ENCODE results near the gene WIPF1.

Gene WIPF1

GRCh38 chr2:174621323-174621722 lies 23.7 kb upstream of the WIPF1 start:
- no peak for DNase-seq

- no peak for DNase-seq
Observed at GRCh38 chr2:174618179-174618578, 20.6 kb upstream of the WIPF1 start.

- peak; percentile 46 for DNase-seq
Observed at GRCh38 chr2:174617718-174618117, 20.1 kb upstream of the WIPF1 start.

- no peak for DNase-seq
Observed at GRCh38 chr2:174617120-174617519, 19.5 kb upstream of the WIPF1 start.

- DNase-seq = peak; percentile 41
Observed at GRCh38 chr2:174615871-174616436, 18.4 kb upstream of the WIPF1 start.

GRCh38 chr2:174614261-174614660 lies 16.7 kb upstream of the WIPF1 start:
- DNase-seq = no peak

GRCh38 chr2:174613531-174613930 lies 15.9 kb upstream of the WIPF1 start:
- DNase-seq = no peak

GRCh38 chr2:174612970-174613369 lies 15.4 kb upstream of the WIPF1 start:
- DNase-seq = no peak

- no peak for DNase-seq
Observed at GRCh38 chr2:174611854-174612253, 14.2 kb upstream of the WIPF1 start.

GRCh38 chr2:174611006-174611405 lies 13.4 kb upstream of the WIPF1 start:
- DNase-seq = no peak

GRCh38 chr2:174610243-174610995 lies 12.8 kb upstream of the WIPF1 start:
- DNase-seq = no peak

- no peak for DNase-seq
Observed at GRCh38 chr2:174609261-174609660, 11.7 kb upstream of the WIPF1 start.

- DNase-seq = no peak
Observed at GRCh38 chr2:174608866-174609214, 11.2 kb upstream of the WIPF1 start.

- peak; percentile 71 for DNase-seq
Observed at GRCh38 chr2:174607989-174608865, 10.6 kb upstream of the WIPF1 start.

- no peak for DNase-seq
Observed at GRCh38 chr2:174607584-174607983, 10.0 kb upstream of the WIPF1 start.

- peak; percentile 71 for DNase-seq
Observed at GRCh38 chr2:174606336-174606735, 8.7 kb upstream of the WIPF1 start.

GRCh38 chr2:174605687-174606086 lies 8.1 kb upstream of the WIPF1 start:
- DNase-seq = peak; percentile 41

GRCh38 chr2:174603280-174603679 lies 5.7 kb upstream of the WIPF1 start:
- peak; percentile 84 for DNase-seq

- no peak for DNase-seq
Observed at GRCh38 chr2:174602745-174603144, 5.1 kb upstream of the WIPF1 start.

- DNase-seq = peak; percentile 78
Observed at GRCh38 chr2:174600349-174600748, 2.7 kb upstream of the WIPF1 start.

- DNase-seq = no peak
Observed at GRCh38 chr2:174599310-174599921, 1.8 kb upstream of the WIPF1 start.

GRCh38 chr2:174597009-174597344 lies 627 bp downstream of the WIPF1 start:
- peak; percentile 41 for DNase-seq

GRCh38 chr2:174595891-174596397 lies 1.7 kb downstream of the WIPF1 start:
- peak; percentile 51 for DNase-seq

Measured in CD4-positive, alpha-beta T cell treated with Interleukin-4 for 4 hours (primary cell).